GM21381 (cell line): ENCODE data around the gene PLCB1.
A peak's percentile ranks its signal among the peaks of the same experiment; 100 is the strongest.

ENCODE experiments used
- ATAC-seq: cut with Tn5 transposase; IDR thresholded peaks from one replicate; pipeline ENCODE4 v1.9.1; 2021; ENCODE audit warnings: mild to moderate bottlenecking, moderate library complexity; ENCODE audit not compliant: unreplicated experiment

The PLCB1 gene

DNA sequence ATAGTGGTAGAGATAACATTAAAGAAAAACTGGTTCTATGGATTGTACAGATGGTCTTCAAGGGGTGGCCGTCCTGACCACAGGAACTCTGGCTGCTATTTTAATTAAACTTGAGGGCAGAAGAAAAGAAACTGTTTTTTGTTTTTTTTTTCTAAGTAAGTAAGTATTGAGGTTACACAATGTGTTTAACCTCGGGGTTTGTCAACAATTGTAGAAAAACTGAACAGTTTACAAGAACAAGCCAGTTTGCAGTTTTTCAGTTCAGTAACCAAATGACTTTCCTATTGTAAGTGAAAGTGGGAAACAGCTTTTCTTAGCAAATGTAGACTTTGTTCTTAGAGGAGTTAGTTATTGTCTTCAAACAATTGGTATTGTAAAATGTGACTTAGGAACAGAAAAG, 77.0 kb downstream of the PLCB1 start:
- ATAC-seq = no peak

GRCh38 chr20:8210749-8211148, 78.7 kb downstream of the PLCB1 start:
- no peak for ATAC-seq

DNA sequence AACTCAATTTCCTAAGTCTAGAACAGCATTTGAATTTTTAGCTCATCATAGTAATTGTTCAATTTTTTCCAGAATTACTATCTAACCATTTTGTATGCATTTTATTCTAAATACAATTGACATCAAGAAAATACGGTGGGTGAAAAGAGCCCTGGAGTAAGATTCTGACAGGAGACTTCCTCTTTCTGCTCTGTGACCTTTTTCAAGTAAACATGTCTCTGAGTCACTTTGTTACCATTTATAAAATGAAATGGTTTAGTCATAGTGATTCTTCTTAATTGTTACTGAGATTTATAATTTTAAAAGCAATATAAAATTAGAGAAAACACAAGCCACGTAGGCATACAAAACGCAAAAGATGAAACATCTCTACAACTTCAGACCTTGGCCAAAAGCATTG, 80.2 kb downstream of the PLCB1 start:
- ATAC-seq = no peak

GRCh38 chr20:8213270-8213669, 81.2 kb downstream of the PLCB1 start:
- ATAC-seq = no peak

DNA sequence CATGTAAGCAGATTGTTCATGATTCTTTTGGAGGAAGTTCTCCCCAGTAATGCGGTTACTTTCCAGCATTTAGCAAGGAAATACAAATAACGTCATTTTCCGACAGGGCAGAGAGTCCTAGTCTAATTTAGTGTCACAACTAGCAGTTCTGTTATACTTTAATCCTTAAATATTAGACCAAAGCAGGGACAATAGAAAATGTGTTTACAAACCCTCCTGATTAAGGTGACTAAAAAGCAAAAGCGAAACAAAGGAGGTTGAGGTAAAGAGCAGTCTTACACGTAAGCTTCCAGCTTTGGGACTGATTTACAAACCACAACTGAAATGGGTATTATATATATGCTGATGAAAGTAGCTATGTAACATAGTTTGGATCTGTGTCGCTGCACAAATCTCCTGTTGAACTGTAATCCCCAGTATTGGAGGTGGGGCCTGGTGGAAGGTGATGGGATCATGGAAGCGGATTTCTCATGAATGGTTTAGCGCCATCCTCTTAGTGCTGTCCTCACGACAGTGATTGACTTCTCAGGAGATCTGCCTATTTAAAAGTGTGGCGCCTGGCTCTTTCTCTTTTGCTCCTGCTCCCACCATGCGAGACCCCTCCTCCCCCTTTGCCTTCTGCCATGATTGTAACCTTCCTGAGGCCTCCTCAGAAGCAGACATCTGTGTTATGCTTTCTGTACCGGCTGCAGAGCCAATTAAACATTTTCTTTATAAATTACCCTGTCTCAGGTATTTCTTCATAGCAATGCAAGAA, 81.9 kb downstream of the PLCB1 start:
- ATAC-seq = peak; percentile 77

DNA sequence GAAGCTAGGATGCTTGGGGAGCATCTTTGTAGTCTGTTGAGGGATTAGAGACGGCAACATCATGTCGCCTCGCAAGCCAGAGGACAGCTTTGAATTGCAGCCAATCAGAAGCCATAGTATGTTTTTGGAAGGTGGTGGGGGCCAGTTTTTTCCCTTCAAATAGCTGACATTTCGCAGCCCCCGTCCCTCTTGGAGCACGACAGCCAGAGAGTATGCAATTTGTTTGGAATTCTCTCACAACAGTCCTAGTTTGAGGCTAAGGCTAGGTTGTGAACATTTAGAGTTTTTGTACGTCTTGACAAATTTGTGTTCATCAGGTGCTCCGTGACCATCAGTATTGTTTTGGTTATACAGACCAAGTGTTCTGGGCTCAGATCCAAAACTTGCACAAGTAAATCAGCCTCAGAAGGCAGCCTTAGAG, 83.3 kb downstream of the PLCB1 start:
- no peak for ATAC-seq

GRCh38 chr20:8216375-8217200, 84.5 kb downstream of the PLCB1 start:
- no peak for ATAC-seq

GRCh38 chr20:8218861-8219260, 86.8 kb downstream of the PLCB1 start:
- no peak for ATAC-seq

GRCh38 chr20:8219403-8219802, 87.3 kb downstream of the PLCB1 start:
- no peak for ATAC-seq

- ATAC-seq = no peak
Observed at GRCh38 chr20:8220716-8221115, 88.7 kb downstream of the PLCB1 start.

DNA sequence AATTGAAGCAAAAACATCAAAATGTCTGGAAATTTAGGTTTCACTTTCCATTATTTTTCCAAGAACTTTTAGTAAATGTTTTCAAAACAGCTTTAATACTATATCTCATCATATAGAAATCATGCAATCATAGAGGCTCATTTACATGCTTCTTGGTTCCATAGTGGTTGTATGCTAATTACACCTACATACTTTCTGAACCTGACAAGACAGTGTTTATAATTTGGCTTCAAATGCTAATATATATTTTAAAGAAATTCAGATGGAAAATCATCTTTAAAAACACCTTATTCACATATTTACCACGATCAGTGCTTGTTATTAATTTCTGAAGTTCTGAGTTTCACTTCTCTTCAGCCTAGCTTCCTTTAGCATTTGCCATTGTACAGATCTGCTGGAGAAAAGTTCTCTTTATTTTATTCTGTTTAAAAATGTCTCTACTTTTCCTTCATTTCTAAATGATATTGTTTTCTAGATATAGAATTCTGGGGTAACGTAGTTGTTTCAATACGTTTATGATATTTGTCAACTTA, 89.9 kb downstream of the PLCB1 start:
- ATAC-seq = peak; percentile 73

GRCh38 chr20:8223091-8223870, 91.2 kb downstream of the PLCB1 start:
- ATAC-seq = no peak

- ATAC-seq = no peak
Observed at GRCh38 chr20:8225658-8226057, 93.6 kb downstream of the PLCB1 start.

- no peak for ATAC-seq
Observed at GRCh38 chr20:8226106-8226505, 94.0 kb downstream of the PLCB1 start.

- ATAC-seq = no peak
Observed at GRCh38 chr20:8227293-8227692, 95.2 kb downstream of the PLCB1 start.

- no peak for ATAC-seq
Observed at GRCh38 chr20:8228315-8228714, 96.2 kb downstream of the PLCB1 start.

DNA sequence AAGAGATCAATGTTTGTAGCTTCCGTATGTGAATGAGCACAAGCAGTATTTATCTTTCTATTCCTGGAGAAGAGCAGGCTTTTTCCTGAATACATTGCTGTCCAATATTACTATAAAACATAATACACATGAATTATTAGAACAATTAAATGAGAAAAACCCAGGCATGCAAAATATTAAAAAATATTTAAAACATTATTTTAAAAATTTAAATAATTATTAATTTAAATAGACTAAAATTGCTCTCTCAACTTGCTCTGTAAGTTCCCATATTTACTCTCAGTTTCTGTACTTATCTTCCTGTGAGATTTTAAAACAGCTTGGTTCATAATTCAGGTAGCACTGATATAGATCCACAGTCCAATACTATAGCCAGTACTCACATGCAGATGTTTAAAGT, 97.0 kb downstream of the PLCB1 start:
- ATAC-seq = no peak

- ATAC-seq = no peak
Observed at GRCh38 chr20:8231038-8231437, 99.0 kb downstream of the PLCB1 start.

- ATAC-seq = no peak
Observed at GRCh38 chr20:8232332-8232731, 100.3 kb downstream of the PLCB1 start.

DNA sequence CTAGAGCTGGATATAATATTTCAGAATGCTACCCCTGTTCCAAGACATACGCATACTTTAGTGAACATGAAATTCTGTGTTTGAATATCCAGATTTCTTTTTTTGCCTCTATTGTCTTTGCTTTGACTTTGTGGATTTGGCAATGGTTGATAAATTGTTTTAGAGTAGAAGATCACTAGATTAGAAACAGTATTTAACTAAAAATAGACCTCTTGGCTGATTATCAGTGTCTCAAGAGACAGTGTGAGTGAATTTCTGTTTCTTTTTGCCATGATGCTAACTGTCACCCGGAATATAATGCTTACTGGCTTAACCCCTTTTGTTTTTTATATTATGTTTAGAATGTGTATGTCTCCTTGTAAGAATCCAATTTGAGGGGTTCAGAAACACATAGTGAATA, 102.5 kb downstream of the PLCB1 start:
- ATAC-seq = no peak

- no peak for ATAC-seq
Observed at GRCh38 chr20:8242066-8242465, 110.0 kb downstream of the PLCB1 start.
